IMR-90 (cell line): ENCODE measurements around the gene MYO7B. TPM values are rescaled to one million over a fixed set of nuclear protein-coding genes. Genes with fewer than 3 reads are reported as not detected.

ENCODE experiments used
- ATAC-seq: fragments of 200-7000 bp; cut with Tn5 transposase; 2 replicates; pipeline ENCODE4 v1.9.1; 2020; ENCODE audit warnings: low read depth, mild to moderate bottlenecking, moderate library complexity
- BruUV-seq: library from RNA; stranded (reverse); fragments of 400-500 nt; replicated peaks from 2 replicates; lab custom pipeline; 2021; lab: Mats Ljungman, UMichigan
- CTCF ChIA-PET: fragments of 300-600 bp; formaldehyde crosslinking; extraction: SDS; loops from one replicate; lab custom pipeline; 2021; ENCODE audit warnings: antibody characterized with exemption; lab: Yijun Ruan, JAX
- POLR2A ChIA-PET: fragments of 300-600 bp; sonication (Branson Sonifier 250); formaldehyde crosslinking; loops from one replicate; lab custom pipeline; 2022; ENCODE audit warnings: antibody characterized with exemption; ENCODE audit not compliant: unreplicated experiment; lab: Charles Lee
- DNase-seq: peaks from one replicate; pipeline ENCODE4 v3.0.0; 2013
- H2AFZ ChIP-seq: replicated peaks from 2 replicates; pipeline ENCODE3; 2013; ENCODE audit warnings: low read length, mild to moderate bottlenecking; ENCODE audit not compliant: poor library complexity
- H2AK5ac ChIP-seq: 2 replicates; pipeline ENCODE4 v1.6.1; 2013; ENCODE audit warnings: low read depth, low read length, inconsistent platforms
- H2AK9ac ChIP-seq: replicated peaks from 2 replicates; pipeline ENCODE3; 2013; ENCODE audit warnings: mild to moderate bottlenecking, low read depth, low read length, moderate library complexity; ENCODE audit not compliant: poor library complexity
- H2BK120ac ChIP-seq: 2 replicates; pipeline ENCODE4 v1.6.1; 2013; ENCODE audit warnings: low read depth, low read length, inconsistent platforms
- H2BK15ac ChIP-seq: 3 replicates; pipeline ENCODE4 v1.6.1; 2013; ENCODE audit warnings: low read depth, low read length, inconsistent platforms
- H2BK20ac ChIP-seq: 2 replicates; pipeline ENCODE4 v1.6.1; 2013; ENCODE audit warnings: low read depth, mild to moderate bottlenecking, inconsistent platforms, low read length, moderate library complexity
- H2BK5ac ChIP-seq: 2 replicates; pipeline ENCODE4 v1.6.1; 2013; ENCODE audit warnings: mild to moderate bottlenecking, low read depth, low read length, inconsistent platforms; ENCODE audit not compliant: poor library complexity, severe bottlenecking
- H3K14ac ChIP-seq: replicated peaks from 2 replicates; pipeline ENCODE4 v1.6.1; 2013; ENCODE audit warnings: low read depth, low read length, inconsistent platforms
- H3K18ac ChIP-seq: 2 replicates; pipeline ENCODE4 v1.6.1; 2013; ENCODE audit warnings: low read depth, low read length, control low read depth
- H3K23ac ChIP-seq: 2 replicates; pipeline ENCODE4 v1.6.1; 2013; ENCODE audit warnings: low read depth, low read length, inconsistent platforms
- H3K27ac ChIP-seq: 2 replicates; pipeline ENCODE4 v1.5.1; 2013; ENCODE audit warnings: mild to moderate bottlenecking, control low read depth, low read length; ENCODE audit not compliant: insufficient read depth
- H3K27me3 ChIP-seq: 2 replicates; pipeline ENCODE4 v1.6.1; 2013; ENCODE audit warnings: low read length; ENCODE audit not compliant: control insufficient read depth, insufficient read depth
- H3K36me3 ChIP-seq: 2 replicates; pipeline ENCODE4 v1.6.1; 2013; ENCODE audit warnings: low read length, mixed read lengths; ENCODE audit not compliant: control insufficient read depth, insufficient read depth
- H3K4ac ChIP-seq: 2 replicates; pipeline ENCODE4 v1.6.1; 2013; ENCODE audit warnings: low read depth, low read length, inconsistent platforms
- H3K4me1 ChIP-seq: 2 replicates; pipeline ENCODE4 v1.6.1; 2013; ENCODE audit warnings: low read length, mixed read lengths; ENCODE audit not compliant: control insufficient read depth, insufficient read depth
- H3K4me2 ChIP-seq: 2 replicates; pipeline ENCODE4 v1.6.1; 2013; ENCODE audit warnings: low read depth, mild to moderate bottlenecking, control low read depth, low read length, moderate library complexity
- H3K4me3 ChIP-seq: 2 replicates; pipeline ENCODE4 v1.5.1; 2013; ENCODE audit warnings: low read depth, mild to moderate bottlenecking, control low read depth, low read length, moderate library complexity; ENCODE audit not compliant: insufficient read depth
- H3K56ac ChIP-seq: 2 replicates; pipeline ENCODE4 v1.6.1; 2013; ENCODE audit warnings: low read length, inconsistent platforms; ENCODE audit not compliant: insufficient read depth; ENCODE audit errors: extremely low read depth
- H3K79me1 ChIP-seq, 2 experiments: 2 replicates each; pipeline ENCODE4 v1.6.1; 2013; ENCODE audit warnings: low read length in 2 of 2, inconsistent platforms in 1 of 2, low read depth in 1 of 2
- H3K9ac ChIP-seq: 2 replicates; pipeline ENCODE4 v1.6.1; 2013; ENCODE audit warnings: low read depth, low read length, control low read depth
- H3K9me1 ChIP-seq: 2 replicates; pipeline ENCODE4 v1.6.1; 2013; ENCODE audit warnings: low read length, inconsistent platforms; ENCODE audit not compliant: insufficient read depth
- H3K9me3 ChIP-seq: 2 replicates; pipeline ENCODE4 v1.6.1; 2013; ENCODE audit warnings: low read length; ENCODE audit not compliant: control insufficient read depth, insufficient read depth
- H4K20me1 ChIP-seq: 2 replicates; pipeline ENCODE4 v1.6.1; 2013; ENCODE audit warnings: low read length, inconsistent platforms; ENCODE audit not compliant: insufficient read depth
- H4K5ac ChIP-seq: 2 replicates; pipeline ENCODE4 v1.6.1; 2013; ENCODE audit warnings: mild to moderate bottlenecking, low read depth, low read length, control low read depth
- H4K8ac ChIP-seq, 2 experiments: 2 replicates each; pipeline ENCODE4 v1.6.1; 2013; ENCODE audit warnings: low read depth in 2 of 2, low read length in 2 of 2, control low read depth in 1 of 2, inconsistent platforms in 1 of 2
- H4K91ac ChIP-seq: 2 replicates; pipeline ENCODE4 v1.6.1; 2013; ENCODE audit warnings: low read depth, low read length, inconsistent platforms; ENCODE audit not compliant: insufficient read depth
- BHLHE40 ChIP-seq: fragments of 150-350 bp; IDR thresholded peaks from 2 replicates; pipeline ENCODE4 v1.6.1; 2016; ENCODE audit warnings: mild to moderate bottlenecking, low read depth, low read length
- CEBPB ChIP-seq: IDR thresholded peaks from 2 replicates; pipeline ENCODE4 v1.6.1; 2012; ENCODE audit warnings: low read depth, low read length, improper control_type of control experiment
- CHD1 ChIP-seq: IDR thresholded peaks from 2 replicates; pipeline ENCODE4 v1.6.1; 2012; ENCODE audit warnings: low read depth, low read length, improper control_type of control experiment
- CTCF ChIP-seq: conservative IDR thresholded peaks from 2 replicates; pipeline ENCODE4 v1.5.1; 2012; ENCODE audit warnings: mild to moderate bottlenecking, low read depth, low read length, improper control_type of control experiment
- ELK1 ChIP-seq: fragments of 150-350 bp; IDR thresholded peaks from 2 replicates; pipeline ENCODE4 v1.6.1; 2016; ENCODE audit warnings: low read depth, mild to moderate bottlenecking, low read length, moderate library complexity, borderline replicate concordance
- FOS ChIP-seq: fragments of 150-350 bp; IDR thresholded peaks from 2 replicates; pipeline ENCODE4 v1.6.1; 2016; ENCODE audit warnings: low read depth, low read length
- MXI1 ChIP-seq: IDR thresholded peaks from 2 replicates; pipeline ENCODE4 v1.6.1; 2012; ENCODE audit warnings: low read depth, mild to moderate bottlenecking, low read length, moderate library complexity, borderline replicate concordance
- NFE2L2 ChIP-seq: fragments of 150-350 bp; IDR thresholded peaks from 2 replicates; pipeline ENCODE4 v1.6.1; 2016; ENCODE audit warnings: low read depth, mild to moderate bottlenecking, low read length
- RFX5 ChIP-seq: IDR thresholded peaks from 2 replicates; pipeline ENCODE4 v1.8.0; 2012; ENCODE audit warnings: low read depth, mild to moderate bottlenecking, low read length, moderate library complexity
- WGBS, 2 experiments: methylation state at CpG; one replicate each; pipeline versions ENCODE4 v1.1.5 to v1.1.7; 2013; ENCODE audit warnings: missing lambda C conversion rate in 2 of 2; ENCODE audit not compliant: insufficient read length in 1 of 2; ENCODE audit errors: extremely low coverage in 2 of 2; 5-methylcytosine and 5-hydroxymethylcytosine counted together
- dilution Hi-C: fragments of 300-500 bp; cut with HindIII; formaldehyde crosslinking; loops from one replicate; pipeline ENCODE4 v1.14.3; 2018; ENCODE audit warnings: low sequenced_read_pairs; ENCODE audit not compliant: unreplicated experiment
- in situ Hi-C: fragments of 300-500 bp; cut with MboI; formaldehyde crosslinking; loops from 3 replicates; pipeline ENCODE4 v1.14.3; 2019; ENCODE audit warnings: low sequenced_read_pairs, inconsistent platforms, mixed read lengths
- intact Hi-C: fragments of 100-400 bp; cut with micrococcal nuclease; formaldehyde crosslinking; loops from 2 replicates; pipeline ENCODE4 v1.10.0; 2022
- polyA plus RNA-seq, 3 experiments: library from polyadenylated mRNA; depleted of rRNA; stranded (reverse); fragments of >200 nt; gene quantifications; 2 replicates each; pipeline ENCODE4 v1.2.3, GENCODE V29; 2012; ENCODE audit warnings: low replicate concordance in 1 of 3
- total RNA-seq: library from RNA; depleted of rRNA; stranded (reverse); fragments of >200 nt; gene quantifications from 2 replicates; pipeline ENCODE4 v1.2.3, GENCODE V29; 2012

The MYO7B gene
- total and polyA plus RNA-seq, 2 of the 4 experiments (the other 2 are of a cell fraction), result 0.18 to 0.46 TPM

- Histone ChIP-seq H2BK120ac (no peak overlapping the region), H4K20me1 (no peaks in the 10 kb centered on the region), H3K56ac (no peak overlapping the region), H3K23ac (no peak overlapping the region), H4K91ac (no peak overlapping the region), H3K27me3 (peaks cover 16% of the 10 kb centered on the region), H2BK15ac (no peak overlapping the region), H4K8ac (no peak overlapping the region), H3K79me1 (no peaks in the 10 kb centered on the region), H3K9ac (no peak overlapping the region), H3K36me3 (no peaks in the 10 kb centered on the region), H2AFZ (no peak overlapping the region), H3K4me2 (no peak overlapping the region), H2AK5ac (no peak overlapping the region), H3K4ac (no peak overlapping the region), H3K27ac (no peak overlapping the region), H4K5ac (no peak overlapping the region), H2BK5ac (no peak overlapping the region), H3K9me3 (peaks cover 6% of the 10 kb centered on the region; the same call in 1 of the 2 replicates), H3K14ac (no peak overlapping the region), H2AK9ac (no peak overlapping the region), H3K4me3 (no peak overlapping the region), H3K18ac (no peak overlapping the region), H3K9me1 (no peaks in the 10 kb centered on the region), H3K4me1 (no peaks in the 10 kb centered on the region), H2BK20ac (no peak overlapping the region)
- in situ Hi-C loops (no loop called here), dilution Hi-C loops (no loop called here), intact Hi-C loops (no loop called here)
- DNase-seq, result no peak
- TF ChIP-seq CTCF (no peak), FOS (no peak), RFX5 (no peak), CEBPB (no peak), CHD1 (no peak), ELK1 (no peak), NFE2L2 (no peak), MXI1 (no peak), BHLHE40 (no peak)
- no peak for ATAC-seq
- POLR2A ChIA-PET, result no interaction called here
- 59% methylated on average over 4 of the region's 8 CpGs; no CpG with 5 or more reads in 1 of the 2 experiments for WGBS, 2 experiments
- BruUV-seq, result no TSS peak
- CTCF ChIA-PET, result no interaction called here
These were observed 23.4 kb downstream of the MYO7B start for GRCh38 chr2:127558911-127559310.
